ENCODE data around the gene GLRX5.
"Not testable (repeated sequence)": the region's sequence is repeated elsewhere in the genome, so short reads cannot be mapped to it uniquely, and the experiment has no call there.

Gene GLRX5

DNA sequence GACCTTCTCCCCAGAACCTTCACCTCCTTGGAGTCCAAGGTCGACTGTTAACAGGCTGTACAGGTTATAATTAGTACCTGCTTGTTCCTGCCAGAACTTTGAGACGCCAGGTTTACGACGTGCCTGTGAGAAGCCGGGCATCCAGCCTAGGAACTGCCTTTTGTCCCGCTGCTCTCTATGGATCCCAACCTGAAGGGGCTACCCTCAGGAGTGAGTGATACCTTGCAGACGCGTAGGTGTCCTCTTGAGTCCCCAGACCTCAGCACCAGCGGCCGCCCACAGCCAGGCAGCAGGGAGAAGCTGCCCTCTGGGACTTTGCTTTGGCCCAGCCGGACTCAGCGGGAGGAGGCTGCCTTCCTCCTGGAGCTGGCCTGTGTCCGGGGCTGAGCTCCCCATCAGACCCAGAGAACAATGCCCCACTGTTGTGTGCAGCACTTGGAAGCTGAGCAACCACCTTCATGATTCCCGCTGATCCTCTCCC lies 34.6 kb upstream of the GLRX5 start:
- DNase-seq: no peak

DNA sequence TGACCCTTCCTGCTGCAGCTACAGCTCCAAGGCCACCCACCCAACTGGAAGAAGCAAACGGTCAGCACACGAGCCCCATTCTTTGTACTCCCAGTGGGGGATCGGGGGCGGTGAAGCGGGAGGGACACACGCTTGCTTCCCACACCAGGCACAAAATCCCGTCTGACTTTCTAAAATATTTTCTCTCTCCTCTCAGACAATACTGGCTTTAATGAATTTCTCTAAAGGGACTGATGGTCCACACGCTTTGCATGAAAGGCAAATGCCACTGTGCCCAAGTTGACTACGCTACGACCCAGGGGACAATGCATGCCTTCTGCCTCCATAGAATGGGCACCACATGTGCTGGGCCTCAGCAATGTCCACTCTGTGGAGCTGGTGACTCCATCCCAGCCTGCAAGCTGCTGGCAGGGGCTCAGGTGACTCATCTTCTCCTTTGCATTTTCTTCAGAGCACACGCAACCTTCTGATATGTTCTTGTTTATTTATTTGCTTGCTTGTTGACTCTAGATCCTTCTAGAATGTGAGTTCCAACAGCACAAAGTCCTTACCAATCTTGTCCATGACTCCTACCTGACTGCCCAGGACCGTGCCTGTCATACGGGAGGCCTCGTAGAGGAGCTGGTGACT lies 34.0 kb upstream of the GLRX5 start:
- no peak for DNase-seq

DNA sequence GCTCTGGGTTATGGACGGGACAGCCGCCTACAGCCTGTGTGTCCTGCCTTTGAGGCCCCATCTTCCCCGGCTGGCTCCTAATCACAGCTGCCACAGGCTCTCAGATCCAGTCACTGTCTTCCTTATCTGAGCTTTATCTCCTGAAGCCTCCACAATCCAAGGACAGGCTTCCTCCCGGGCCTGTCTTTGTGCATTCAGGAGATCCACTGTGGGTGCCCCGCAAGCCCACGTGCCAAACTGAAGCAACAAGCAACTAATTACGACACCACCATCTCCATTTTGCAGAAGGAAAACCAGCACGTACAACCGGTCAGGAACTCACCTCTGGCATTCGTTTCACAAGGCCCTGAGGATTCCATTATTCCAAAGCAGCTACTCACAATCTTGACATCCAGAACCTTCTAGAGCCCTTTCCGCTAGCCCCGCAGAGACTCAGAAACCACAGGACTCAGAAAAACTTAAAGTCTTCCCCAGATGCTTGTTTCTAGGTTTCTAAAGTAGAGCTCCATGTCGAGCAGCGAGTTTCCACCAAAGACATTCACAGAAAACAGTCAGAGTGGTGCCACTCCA lies 32.4 kb upstream of the GLRX5 start:
- no peak for DNase-seq

DNA sequence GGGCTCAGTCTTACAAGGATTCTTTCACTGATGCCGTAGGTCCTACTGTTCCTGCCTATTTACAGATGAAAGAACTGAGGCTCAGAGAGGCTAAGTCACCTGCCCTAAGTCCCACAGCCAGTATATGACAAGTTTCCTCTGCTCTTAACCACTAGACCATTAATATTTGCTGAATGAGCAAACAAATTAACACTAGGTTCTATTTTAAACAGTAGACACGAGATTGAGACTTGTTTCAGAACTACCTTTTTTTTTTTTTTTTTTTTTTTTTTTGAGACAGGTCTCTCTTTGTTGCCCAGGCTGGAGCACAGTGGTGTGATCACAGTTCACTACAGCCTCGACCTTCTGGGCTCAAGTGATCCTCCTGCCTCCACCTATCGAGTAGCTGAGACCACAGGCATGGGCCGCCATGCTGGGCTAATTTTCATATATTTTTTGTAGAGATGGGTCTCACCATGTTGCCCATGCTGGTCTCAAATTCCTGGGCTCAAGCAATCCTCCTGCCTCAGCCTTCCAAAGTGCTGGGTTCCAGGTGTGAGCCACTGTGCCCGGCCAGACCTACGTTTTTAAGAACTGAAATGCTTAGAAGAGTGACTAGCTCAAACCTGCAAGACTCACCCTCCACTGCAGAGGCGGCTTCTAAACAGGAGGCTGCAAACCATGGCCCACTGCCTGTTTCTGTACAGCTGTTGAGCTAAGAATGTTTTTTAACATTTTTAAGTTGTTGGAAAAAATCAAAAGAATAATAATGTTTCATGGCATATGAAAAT lies 31.3 kb upstream of the GLRX5 start:
- no peak for DNase-seq

DNA sequence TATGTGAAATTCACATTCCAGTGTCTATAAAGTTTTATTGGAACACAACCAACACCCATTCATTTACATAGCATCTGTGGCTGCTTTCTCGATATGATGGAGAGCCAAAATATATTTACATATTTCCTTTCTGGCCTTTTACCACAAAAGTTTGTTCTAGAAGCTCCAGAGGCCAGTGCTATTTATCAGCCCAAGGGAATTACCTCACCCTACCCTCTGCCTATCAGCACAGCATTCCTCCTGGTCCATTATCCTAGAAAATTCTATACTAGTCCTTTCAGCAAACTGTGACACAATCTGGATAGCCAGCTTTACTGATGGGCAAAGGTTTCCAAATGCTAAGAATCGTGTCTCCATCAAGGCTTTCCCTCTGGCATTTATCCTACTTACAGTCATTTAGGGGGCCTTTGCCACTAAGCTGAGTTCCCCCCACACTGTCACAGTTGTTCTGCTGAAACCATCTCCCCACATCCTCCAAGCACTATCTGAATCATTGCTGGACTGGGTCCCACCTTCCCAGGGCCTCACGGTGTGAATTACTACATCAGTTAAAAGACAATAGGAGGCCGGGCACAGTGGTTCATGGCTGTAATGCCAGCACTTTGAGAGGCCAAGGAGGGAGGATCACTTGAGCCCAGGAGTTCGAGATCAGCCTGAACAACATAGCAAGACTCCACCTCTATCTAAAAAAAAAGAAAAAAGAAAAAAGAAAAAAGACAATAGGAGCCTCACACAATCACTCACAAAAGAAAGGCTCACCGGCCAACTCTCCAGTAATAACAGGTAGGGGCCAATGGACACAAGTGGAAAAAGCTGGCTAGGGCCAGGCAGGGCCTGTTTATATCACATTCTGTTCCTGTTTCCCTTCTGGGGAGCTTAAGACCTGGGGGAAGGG lies 30.5 kb upstream of the GLRX5 start:
- DNase-seq: peak; percentile 75

DNA sequence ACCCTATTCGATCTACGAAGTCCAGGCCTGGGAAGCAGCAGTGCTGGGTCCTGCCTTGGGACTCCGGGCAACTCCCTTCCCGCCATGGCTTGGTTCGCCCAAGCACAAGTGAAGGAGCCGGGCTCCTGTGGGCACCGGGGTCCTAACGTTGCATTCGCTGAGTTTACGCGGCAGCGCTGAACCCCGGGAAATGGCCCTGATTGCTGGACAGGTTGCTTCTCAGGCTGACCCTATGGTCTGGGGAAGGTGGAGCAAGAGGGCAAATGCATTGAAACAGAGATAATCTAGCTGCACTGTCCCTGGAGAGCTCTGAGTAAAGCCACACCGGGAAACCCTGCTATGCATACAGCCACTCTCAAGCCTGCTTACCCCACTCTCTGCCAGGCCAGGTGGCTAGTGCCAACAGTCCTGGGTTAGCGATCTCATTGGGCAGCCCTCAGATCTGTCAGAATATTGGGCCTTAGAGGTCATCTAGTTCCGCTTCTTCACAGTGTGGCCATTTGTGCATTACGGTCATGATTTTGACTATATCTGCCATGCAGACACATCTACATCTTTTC lies 29.7 kb upstream of the GLRX5 start:
- no peak for DNase-seq

DNA sequence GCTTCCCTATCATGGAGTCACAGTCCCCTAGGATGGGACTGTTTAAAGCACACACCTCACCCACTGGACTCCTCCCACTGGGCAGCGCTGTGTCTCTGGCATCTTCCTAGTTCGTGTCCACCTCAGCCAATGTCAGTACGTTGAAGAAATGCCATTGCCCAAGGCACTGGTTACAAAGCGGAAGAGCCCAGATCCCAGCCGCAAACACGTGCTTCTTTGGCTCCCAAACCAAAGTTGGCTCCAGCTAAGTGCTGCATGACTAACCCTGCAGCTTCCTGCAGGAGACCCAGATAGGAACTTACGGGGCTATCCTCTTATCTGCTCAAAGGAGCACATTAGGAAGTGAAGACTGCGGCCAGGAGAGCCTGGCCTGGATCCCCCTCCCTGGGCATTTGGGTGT lies 27.7 kb upstream of the GLRX5 start:
- no peak for DNase-seq

DNA sequence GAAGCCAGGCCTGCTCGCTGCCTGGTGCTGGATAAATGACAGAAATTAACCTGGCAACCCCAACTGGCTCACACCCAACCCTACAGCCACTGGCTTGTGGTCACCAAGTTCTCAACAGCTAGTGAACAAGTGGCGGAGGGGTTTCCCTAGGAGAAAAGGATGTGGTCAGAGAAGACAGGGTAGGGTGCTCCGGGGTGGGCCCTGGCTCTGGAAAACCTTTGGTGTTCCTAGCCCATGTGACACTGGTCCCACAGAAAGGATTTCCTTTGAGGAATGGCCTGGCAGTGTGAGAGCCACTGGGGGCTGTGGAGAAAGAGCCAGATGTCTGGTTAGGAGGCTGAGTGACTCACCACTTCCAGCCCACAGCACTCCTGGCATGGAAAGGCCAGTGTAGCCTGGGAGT lies 27.1 kb upstream of the GLRX5 start:
- DNase-seq: peak; percentile 63

DNA sequence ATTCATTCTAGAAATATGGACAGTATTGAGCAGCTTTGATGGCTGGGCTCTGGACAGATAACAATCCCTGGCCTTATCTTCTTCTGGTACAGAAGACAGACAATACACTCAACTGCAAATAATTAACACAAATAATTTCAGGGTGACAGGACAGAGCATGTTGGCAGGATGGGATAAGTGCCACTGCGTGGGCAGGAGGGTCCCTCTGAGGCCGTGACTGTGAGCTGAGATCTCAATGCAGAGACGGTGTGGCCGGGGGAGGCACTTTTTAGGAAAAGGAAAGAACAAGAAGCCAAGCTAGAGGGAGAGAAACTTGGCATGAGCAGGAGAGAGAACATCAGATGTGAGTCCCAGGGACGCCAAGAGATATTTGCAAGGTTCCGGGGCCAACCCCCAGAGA lies 26.5 kb upstream of the GLRX5 start:
- no peak for DNase-seq

DNA sequence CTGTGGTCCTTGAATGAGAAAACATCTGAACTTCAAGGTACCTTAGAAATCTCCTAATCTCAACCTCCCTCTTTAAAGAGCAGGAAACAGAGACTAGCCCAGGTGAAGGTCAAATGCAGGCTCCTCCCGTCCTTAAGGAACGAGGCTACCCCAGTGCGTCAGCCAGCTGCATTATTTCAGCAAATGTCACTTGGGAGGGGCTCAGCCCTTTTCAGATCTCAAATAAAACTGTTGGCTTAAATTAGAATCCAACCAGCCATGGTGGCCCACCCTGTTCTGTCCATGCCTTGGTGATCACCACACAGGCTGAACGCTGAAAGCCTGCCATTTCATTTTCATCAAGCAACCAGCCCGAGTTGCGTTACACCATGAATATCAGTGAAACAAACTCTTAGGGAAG lies 25.4 kb upstream of the GLRX5 start:
- no peak for DNase-seq

DNA sequence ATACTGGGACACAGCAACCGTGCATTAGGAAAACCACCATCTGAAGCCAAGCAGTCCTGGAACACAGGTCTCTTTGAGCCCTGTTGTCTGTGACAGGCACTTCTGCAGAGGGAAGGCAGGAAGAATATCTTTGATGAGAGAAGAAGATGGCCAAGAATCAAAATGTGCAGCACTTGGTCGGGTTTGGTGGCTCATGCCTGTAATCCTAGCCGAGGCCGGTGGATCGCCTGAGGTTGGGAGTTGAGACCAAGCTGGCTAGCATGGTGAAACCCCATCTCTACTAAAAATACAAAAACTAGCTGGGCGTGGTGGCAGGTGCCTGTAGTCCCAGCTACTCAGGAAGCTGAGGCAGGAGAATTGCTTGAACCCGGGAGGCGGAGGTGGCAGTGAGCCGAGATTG lies 24.5 kb upstream of the GLRX5 start:
- not testable (repeated sequence) for DNase-seq

DNA sequence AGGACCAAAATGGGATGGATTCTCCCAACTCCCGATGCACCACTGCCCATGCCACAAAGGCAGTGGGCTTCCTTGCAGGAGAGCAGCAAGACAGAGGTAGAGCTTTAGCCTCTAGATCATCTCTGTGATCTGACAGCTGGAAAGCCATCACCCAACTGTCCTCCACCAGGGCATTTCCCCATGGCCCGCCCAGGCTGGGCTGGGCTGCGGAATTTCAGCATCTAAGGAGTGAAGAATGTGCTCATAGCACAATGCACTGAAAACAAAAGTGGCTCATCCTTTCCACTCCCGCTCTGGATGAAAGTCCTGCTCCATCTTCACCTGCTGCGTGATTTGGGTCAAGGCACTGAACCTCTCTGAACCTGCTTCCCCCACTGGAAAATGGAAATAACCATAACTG lies 24.0 kb upstream of the GLRX5 start:
- no peak for DNase-seq

DNA sequence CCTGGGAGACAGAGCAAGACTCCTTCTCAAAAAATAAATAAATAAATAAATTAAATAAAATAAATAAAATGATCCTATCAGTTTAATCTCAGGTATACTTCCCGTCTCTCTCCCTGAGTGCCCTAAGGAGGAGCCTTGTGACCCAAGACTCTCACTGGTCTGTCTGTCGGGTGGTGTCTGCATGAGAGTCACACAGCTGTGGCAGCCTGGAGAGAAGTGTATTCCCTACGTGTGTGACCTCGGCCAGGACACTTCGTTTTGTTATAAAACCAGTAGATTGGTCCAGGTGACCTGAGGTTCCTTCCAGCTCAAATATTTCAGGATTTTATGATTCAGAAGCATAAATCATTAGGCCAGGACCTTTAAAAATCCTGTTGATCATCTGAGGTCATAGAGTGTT lies 23.2 kb upstream of the GLRX5 start:
- no peak for DNase-seq

DNA sequence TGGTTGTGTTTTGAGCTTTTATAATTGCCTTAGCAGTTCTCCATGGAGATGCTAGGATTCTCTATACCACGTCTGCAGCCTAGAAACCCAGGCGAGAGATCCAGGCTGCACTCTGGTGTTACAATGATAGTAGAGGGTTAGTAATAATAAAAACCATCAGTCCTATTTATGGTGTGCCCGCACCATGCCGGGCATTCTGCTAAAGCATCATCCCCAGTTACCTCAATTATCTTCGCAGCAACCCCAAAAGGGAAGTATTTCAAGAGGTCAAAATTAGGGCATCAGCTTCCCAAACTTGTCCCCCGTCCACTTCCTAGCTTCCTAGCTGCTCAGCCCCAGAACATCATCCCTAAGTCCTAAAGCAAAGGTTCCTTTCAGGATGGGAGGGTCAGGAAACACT lies 21.6 kb upstream of the GLRX5 start:
- DNase-seq: no peak

DNA sequence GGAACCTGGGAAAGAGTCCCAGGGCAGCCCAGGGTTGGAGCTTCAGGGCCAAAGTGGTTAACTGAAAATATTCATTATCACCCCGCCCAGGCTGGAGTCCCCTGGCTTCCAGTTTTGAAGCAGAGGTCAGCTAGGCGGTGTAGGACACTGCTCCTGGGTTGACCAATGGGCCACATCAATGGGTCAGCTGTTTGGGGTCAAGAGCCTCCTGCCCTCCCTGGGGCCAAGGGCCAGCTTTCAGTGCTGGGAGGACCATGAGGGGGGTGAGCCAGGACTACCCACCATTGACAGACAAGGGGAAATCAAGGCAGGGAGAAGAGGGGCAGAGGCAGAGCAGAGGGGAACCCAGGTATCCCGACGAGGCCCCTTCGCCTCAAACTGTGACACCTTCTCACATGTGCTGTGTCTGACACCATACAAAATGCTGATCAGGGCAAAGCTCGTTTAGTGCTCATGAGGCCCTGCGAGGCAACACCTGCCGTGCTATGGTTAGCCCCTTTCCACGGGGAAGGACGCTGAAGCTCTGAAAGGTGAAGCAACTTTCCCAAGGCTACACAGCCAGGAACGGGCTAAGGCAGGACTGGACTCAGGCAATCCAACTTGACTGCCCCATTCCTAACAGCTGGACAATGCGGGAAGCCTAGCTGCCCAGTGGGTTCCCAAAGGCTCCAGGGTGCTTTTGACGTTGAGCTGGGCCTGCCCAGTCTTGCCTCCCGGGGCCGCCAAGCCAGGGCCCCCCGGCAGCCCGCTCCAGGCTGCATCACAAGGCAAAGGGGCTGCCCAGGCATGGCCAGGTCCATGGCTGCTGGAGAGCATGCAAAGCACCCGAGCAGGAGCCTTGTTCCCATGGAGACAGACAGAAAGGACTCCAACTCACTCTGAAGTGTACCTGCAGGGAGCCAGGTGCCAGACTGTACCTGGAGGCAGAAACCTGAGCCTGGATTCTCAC lies 20.4 kb upstream of the GLRX5 start:
- no peak for DNase-seq

DNA sequence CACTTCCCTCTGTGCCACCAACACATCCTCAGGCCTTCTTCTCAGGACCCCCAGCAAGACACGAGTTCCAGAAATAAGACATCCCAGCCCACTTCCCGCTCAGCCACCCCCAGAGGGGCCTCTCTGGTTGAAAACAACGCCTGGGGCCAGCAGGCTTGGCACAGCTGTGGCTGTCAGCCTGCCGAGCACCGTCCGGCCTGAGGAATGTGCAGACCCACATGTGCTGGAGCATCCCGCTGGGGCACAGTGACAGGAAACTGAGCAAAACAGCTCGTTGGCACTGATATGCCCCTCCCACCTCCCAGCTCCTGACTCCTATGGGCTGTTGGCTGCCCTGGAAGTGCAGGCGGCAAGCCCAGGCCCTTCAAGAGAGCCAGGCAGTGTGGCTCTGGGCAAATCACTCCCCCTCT lies 19.8 kb upstream of the GLRX5 start:
- no peak for DNase-seq

DNA sequence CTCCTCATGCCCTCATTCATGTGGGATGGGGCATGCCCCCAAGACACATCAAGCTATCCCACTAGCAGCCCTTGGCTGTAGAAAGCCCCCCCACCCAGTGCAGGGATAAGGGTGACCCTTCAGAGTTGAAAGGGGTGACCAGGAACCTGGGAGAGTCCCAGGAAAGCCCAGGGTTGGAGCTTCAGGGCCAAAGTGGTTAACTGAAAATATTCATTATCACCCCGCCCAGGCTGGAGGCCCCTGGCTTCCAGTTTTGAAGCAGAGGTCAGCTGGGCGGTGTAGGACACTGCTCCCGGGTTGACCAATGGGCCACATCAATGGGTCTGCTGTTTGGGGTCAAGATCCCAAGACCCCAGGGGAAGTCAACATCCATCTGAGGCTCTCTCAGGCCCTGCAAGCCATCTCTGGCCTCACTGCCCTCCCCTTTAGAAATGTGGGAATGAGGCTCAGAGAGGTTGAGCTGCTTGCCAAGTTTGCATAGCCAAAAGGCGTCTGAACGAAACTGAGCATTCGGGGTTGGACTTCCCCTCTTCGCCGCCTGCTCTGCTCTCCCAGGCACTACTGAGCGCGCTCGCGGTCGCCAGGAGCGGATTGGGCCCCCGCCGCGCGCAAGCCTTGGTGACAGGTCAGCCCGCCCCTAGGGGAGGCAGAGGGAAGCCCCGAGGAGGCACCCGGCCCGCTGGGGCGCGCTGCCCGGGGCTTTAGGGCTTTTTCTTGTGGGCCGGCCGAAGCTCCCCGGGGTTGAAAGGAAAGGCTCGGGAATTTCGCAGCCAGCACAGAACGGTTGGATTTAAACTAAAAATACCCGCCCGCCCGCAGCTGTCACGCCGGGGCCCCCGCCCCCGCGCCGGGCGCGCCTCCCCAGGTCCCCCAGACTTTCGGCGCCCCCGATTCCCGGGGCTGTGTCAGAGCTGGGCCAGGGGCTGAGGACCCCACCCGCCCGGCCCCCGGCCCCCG lies 19.0 kb upstream of the GLRX5 start:
- DNase-seq: peak; percentile 92

DNA sequence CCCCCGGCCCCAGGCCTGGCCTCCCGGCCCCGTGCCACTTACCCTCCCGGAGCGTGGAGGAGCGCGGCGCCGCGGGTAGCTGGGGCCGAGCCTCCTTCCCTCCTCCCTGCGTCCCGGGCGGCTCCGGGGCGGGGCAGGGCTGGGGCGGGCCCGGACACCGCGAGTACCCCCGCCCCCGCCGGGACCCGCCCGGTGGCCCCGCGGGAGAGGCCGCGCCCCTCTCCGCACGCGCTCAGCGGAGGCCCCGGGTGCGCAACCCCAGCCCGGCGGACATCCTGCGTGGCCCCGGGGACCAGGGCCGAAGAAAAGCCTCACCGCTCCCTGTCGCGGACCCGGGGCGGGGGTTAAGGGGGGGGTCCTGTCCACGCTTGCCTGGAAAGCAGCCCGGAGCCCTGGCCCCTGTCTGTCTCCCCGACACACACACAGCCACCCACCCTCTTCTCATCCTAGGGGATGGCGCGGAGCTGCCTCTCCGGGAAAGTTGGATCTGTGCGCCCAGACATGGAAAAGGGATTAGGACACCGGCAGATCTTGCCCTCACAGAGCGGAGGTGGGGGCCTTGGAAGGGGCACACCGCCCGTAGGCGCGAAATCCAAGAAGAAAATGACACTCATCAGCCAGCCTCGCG lies 18.2 kb upstream of the GLRX5 start, which contains the start of gene SYNE3:
TSS of gene SYNE3 (minus strand) at position 97 of the 628 bp plus-strand sequence. CDS start 40,829 bp downstream, outside the sequence.
- peak; percentile 65 for DNase-seq

DNA sequence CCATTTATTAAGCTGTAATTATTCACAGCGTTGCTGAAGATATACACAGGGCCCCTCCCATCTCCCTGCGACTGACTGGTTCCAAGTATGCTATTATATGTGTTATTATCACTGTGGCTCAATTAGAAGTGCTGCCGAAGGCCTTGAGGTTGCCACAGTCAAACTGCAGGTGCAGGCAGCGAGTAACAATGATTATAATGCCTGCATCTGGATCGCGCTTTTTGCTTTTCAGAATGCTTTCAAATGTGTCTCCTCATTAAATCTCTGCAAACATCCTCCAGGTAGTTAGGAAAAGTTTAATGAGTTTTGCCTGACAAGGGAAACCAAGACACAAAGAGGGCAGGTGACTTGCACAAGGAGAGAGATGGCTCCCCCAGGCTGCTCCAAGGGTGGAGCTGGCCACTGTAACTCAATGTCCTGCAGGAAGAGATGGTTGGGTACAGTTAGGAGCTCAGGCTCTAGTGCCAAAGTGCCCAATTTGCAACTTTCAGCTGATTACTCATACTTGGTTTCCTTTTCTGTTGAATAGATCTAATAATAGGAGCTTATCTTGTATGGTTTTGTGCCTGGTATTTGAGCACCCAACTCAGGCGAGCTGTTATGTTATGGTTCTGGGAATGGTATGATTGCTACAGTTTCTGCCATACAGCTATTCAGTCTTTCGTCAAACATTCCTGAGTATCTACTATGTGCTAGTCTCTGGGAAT lies 16.7 kb upstream of the GLRX5 start:
- DNase-seq: peak; percentile 60

All from activated CD4-positive, alpha-beta T cell treated with anti-CD3 and anti-CD28 coated beads, Interleukin-2, amount 50 U/mL, for 16 hours (primary cell).